ENCODE data around the gene SMARCD3.

DNA sequence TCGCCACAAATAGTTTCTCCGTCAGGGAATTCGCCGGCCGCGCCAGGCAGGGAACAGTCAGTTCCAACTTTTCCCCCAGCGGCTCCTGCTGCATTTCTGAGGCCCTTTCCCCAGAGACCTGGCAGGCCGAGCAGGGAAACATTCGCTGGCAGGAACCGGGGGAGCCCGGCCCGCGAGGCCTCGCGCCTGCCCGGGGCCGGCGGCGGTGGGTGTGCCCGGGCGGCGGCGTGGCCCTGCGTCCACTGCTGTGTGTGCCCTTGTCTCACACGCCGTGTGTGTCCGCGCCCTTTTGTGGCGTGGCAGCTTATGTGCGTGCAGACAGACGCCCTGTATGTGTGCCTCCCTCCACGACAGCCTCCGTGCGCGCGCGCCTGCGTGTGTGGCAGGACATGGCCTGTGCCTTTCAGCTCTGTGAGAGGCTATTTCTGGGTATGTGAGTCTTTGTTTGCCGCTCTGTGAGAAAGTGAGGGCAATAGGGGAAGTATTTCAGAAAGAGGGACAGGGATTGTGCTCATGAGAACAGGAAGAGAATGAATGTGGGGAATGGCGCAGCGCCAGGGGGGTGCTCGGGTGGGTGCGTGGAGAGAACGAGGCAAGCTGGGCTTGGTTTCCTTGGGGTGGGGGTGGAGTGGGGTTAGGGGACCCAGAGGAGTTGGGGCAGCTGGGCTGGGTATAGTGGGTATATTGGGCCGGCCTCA lies 689 bp upstream of the SMARCD3 start:
- no peak for TF ChIP-seq CTCF (conservative IDR thresholded peaks at IDR 0.05)
- no peak for TF ChIP-seq EZH2 (IDR thresholded peaks at IDR 0.05; ENCODE audit: low read depth)
